Measurements from ENCODE around the gene MYH10.

GRCh38 chr17:8610558-8610957 is 20.0 kb downstream of the MYH10 start:
- TF ChIP-seq CTCF (tag by site-specific recombination; IDR thresholded peaks at IDR 0.05) (no peak), ZBTB7A (tag by site-specific recombination; IDR thresholded peaks at IDR 0.05; ENCODE audit: low read depth) (no peak), ZNF549 (tag by site-specific recombination; IDR thresholded peaks at IDR 0.05) (no peak), ZNF354C (tag by site-specific recombination; IDR thresholded peaks at IDR 0.05; ENCODE audit: borderline replicate concordance, low read depth) (no peak), ATF2 (tag by site-specific recombination; IDR thresholded peaks at IDR 0.05; ENCODE audit: low read depth) (no peak), ZNF280D (tag by site-specific recombination; IDR thresholded peaks at IDR 0.05) (no peak), ZSCAN30 (tag by site-specific recombination; IDR thresholded peaks at IDR 0.05) (no peak), ZSCAN18 (tag by site-specific recombination; IDR thresholded peaks at IDR 0.05) (no peak), ZNF335 (tag by site-specific recombination; conservative IDR thresholded peaks at IDR 0.05) (no peak), KLF16 (tag by site-specific recombination; IDR thresholded peaks at IDR 0.05) (no peak), ZNF777 (tag by site-specific recombination; IDR thresholded peaks at IDR 0.05; ENCODE audit: borderline replicate concordance) (no peak), ZNF18 (tag by site-specific recombination; IDR thresholded peaks at IDR 0.05) (no peak)
